HEK293 (cell line): ENCODE measurements around the gene STIM2.

Experiments
- CTCF ChIA-PET: fragments of 350-600 bp; formaldehyde crosslinking; extraction: SDS; loops from one replicate; lab custom pipeline; 2021; ENCODE audit warnings: antibody characterized with exemption; lab: Yijun Ruan, JAX
- POLR2A ChIA-PET: fragments of 300-600 bp; formaldehyde crosslinking; extraction: SDS; loops from one replicate; lab custom pipeline; 2020; ENCODE audit warnings: antibody characterized with exemption, inconsistent platforms; lab: Yijun Ruan, JAX
- H3K27ac ChIP-seq: fragments of 200-500 bp; sonication (Bioruptor generic); 2 replicates; pipeline ENCODE4 v1.5.1; 2014; ENCODE audit warnings: low read depth, low read length, control low read depth, inconsistent platforms; ENCODE audit errors: extremely low read depth
- H3K36me3 ChIP-seq, 2 experiments: fragments of 200-500 bp in 1 of 2; sonication (Bioruptor generic) in 1 of 2; 1 replicate in 1 of 2; 2 replicates in 1 of 2; pipeline ENCODE4 v1.5.1; 2014 to 2017; ENCODE audit warnings: inconsistent platforms in 2 of 2, low read length in 2 of 2; ENCODE audit not compliant: control insufficient read depth in 2 of 2, insufficient read depth in 1 of 2
- H3K4me1 ChIP-seq: fragments of 200-500 bp; sonication (Bioruptor generic); 2 replicates; pipeline ENCODE4 v1.5.1; 2014; ENCODE audit warnings: mild to moderate bottlenecking, low read length, inconsistent platforms; ENCODE audit not compliant: control insufficient read depth, insufficient read depth
- H3K4me3 ChIP-seq: 2 replicates; pipeline ENCODE4 v1.5.1; 2011; ENCODE audit warnings: low read depth, mild to moderate bottlenecking, control low read depth, low read length, moderate library complexity
- H3K9me3 ChIP-seq: fragments of 200-500 bp; sonication (Bioruptor generic); 2 replicates; pipeline ENCODE4 v1.5.1; 2014; ENCODE audit warnings: low read depth, low read length, inconsistent platforms; ENCODE audit not compliant: control insufficient read depth, insufficient read depth
- FEZF1 ChIP-seq: fragments of 450-650 bp; formaldehyde crosslinking; IDR thresholded peaks from 2 replicates; pipeline ENCODE4 v1.5.1; 2016; ENCODE audit warnings: missing biosample characterization, missing genetic modification characterization
- GLIS1 ChIP-seq: fragments of 450-650 bp; formaldehyde crosslinking; IDR thresholded peaks from 2 replicates; pipeline ENCODE4 v1.5.1; 2016; ENCODE audit warnings: missing biosample characterization, missing genetic modification characterization
- GLIS2 ChIP-seq: fragments of 450-650 bp; formaldehyde crosslinking; IDR thresholded peaks from 2 replicates; pipeline ENCODE4 v1.5.1; 2016; ENCODE audit warnings: missing biosample characterization, missing genetic modification characterization
- KLF9 ChIP-seq: fragments of 450-650 bp; formaldehyde crosslinking; IDR thresholded peaks from 2 replicates; pipeline ENCODE4 v1.5.1; 2016; ENCODE audit warnings: missing biosample characterization, missing genetic modification characterization, low read depth
- ZBTB1 ChIP-seq: fragments of 450-650 bp; formaldehyde crosslinking; IDR thresholded peaks from 2 replicates; pipeline ENCODE4 v1.5.1; 2016; ENCODE audit warnings: missing biosample characterization, missing genetic modification characterization
- ZBTB8A ChIP-seq: fragments of 450-650 bp; formaldehyde crosslinking; IDR thresholded peaks from 2 replicates; pipeline ENCODE4 v1.5.1; 2016; ENCODE audit warnings: missing biosample characterization, missing genetic modification characterization
- ZNF133 ChIP-seq: fragments of 450-650 bp; formaldehyde crosslinking; IDR thresholded peaks from 2 replicates; pipeline ENCODE4 v1.5.1; 2016; ENCODE audit warnings: missing biosample characterization, missing genetic modification characterization
- ZNF155 ChIP-seq: fragments of 450-650 bp; formaldehyde crosslinking; IDR thresholded peaks from 2 replicates; pipeline ENCODE4 v1.5.1; 2016; ENCODE audit warnings: missing biosample characterization, missing genetic modification characterization
- ZNF157 ChIP-seq: fragments of 450-650 bp; formaldehyde crosslinking; IDR thresholded peaks from 2 replicates; pipeline ENCODE4 v1.5.1; 2016; ENCODE audit warnings: missing biosample characterization, missing genetic modification characterization
- ZNF23 ChIP-seq: fragments of 450-650 bp; formaldehyde crosslinking; IDR thresholded peaks from 2 replicates; pipeline ENCODE4 v1.5.1; 2016; ENCODE audit warnings: missing biosample characterization, missing genetic modification characterization, borderline replicate concordance
- ZNF302 ChIP-seq: fragments of 450-650 bp; formaldehyde crosslinking; IDR thresholded peaks from 2 replicates; pipeline ENCODE4 v1.5.1; 2016; ENCODE audit warnings: missing biosample characterization, missing genetic modification characterization, low read depth
- ZNF335 ChIP-seq: fragments of 450-650 bp; formaldehyde crosslinking; conservative IDR thresholded peaks from 2 replicates; pipeline ENCODE4 v1.5.1; 2016; ENCODE audit warnings: missing biosample characterization, missing genetic modification characterization
- ZNF341 ChIP-seq: fragments of 450-650 bp; formaldehyde crosslinking; IDR thresholded peaks from 2 replicates; pipeline ENCODE4; 2016; ENCODE audit warnings: low read depth, missing biosample characterization, missing genetic modification characterization
- ZNF558 ChIP-seq: fragments of 450-650 bp; formaldehyde crosslinking; IDR thresholded peaks from 2 replicates; pipeline ENCODE4 v1.5.1; 2016; ENCODE audit warnings: missing biosample characterization, missing genetic modification characterization
- ZNF585B ChIP-seq: fragments of 450-650 bp; formaldehyde crosslinking; IDR thresholded peaks from 2 replicates; pipeline ENCODE4 v1.5.1; 2016; ENCODE audit warnings: missing biosample characterization, missing genetic modification characterization
- ZNF660 ChIP-seq: fragments of 450-650 bp; IDR thresholded peaks from 2 replicates; pipeline ENCODE4 v1.5.1; 2018; ENCODE audit warnings: missing biosample characterization, mild to moderate bottlenecking, missing genetic modification characterization
- ZNF707 ChIP-seq: fragments of 450-650 bp; formaldehyde crosslinking; IDR thresholded peaks from 2 replicates; pipeline ENCODE4 v1.5.1; 2016; ENCODE audit warnings: missing biosample characterization, missing genetic modification characterization
- ZNF76 ChIP-seq: fragments of 450-650 bp; formaldehyde crosslinking; IDR thresholded peaks from 2 replicates; pipeline ENCODE4; 2016; ENCODE audit warnings: low read depth, missing biosample characterization, missing genetic modification characterization, borderline replicate concordance
- ZNF830 ChIP-seq: fragments of 450-650 bp; IDR thresholded peaks from 2 replicates; pipeline ENCODE4 v1.5.0; 2018; ENCODE audit warnings: missing biosample characterization, missing genetic modification characterization, low read depth, mild to moderate bottlenecking, moderate library complexity
- ZXDB ChIP-seq: fragments of 450-650 bp; formaldehyde crosslinking; IDR thresholded peaks from 2 replicates; pipeline ENCODE4 v1.5.1; 2016; ENCODE audit warnings: missing biosample characterization, missing genetic modification characterization
- TF ChIP-seq, protein P1 (sequence below): fragments of 450-650 bp; formaldehyde crosslinking; IDR thresholded peaks from 2 replicates; pipeline ENCODE4 v1.5.1; 2016; ENCODE audit warnings: missing biosample characterization, missing genetic modification characterization, borderline replicate concordance
- TF ChIP-seq, protein P2 (sequence below): fragments of 450-650 bp; formaldehyde crosslinking; IDR thresholded peaks from 2 replicates; pipeline ENCODE4 v1.5.1; 2016; ENCODE audit warnings: missing biosample characterization, missing genetic modification characterization
- TF ChIP-seq, protein P3 (sequence below): fragments of 450-650 bp; formaldehyde crosslinking; IDR thresholded peaks from 2 replicates; pipeline ENCODE4 v1.5.1; 2017; ENCODE audit warnings: missing biosample characterization, missing genetic modification characterization

The STIM2 gene

DNA sequence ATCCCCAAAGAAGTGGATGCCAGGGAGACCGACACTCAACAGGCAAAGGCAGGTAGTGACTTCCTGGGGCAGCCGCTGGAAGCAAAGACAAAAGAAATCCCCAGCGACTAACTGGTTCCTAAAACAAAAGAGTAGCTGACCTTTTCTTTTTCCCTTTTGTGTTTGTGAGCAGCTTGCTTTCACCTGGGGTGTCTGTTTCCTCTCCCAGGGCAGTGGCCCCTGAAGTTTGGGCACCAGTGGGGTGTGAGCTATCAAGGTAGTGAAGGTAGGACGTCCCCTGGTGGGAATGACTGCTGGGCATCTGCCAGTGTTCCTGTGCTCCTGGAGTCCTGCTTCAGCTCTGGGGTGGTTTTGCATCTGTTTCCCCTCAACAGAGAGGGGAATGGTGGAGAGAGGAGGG lies 41.6 kb upstream of the STIM2 start (continued):
- TF ChIP-seq, protein P1, sequence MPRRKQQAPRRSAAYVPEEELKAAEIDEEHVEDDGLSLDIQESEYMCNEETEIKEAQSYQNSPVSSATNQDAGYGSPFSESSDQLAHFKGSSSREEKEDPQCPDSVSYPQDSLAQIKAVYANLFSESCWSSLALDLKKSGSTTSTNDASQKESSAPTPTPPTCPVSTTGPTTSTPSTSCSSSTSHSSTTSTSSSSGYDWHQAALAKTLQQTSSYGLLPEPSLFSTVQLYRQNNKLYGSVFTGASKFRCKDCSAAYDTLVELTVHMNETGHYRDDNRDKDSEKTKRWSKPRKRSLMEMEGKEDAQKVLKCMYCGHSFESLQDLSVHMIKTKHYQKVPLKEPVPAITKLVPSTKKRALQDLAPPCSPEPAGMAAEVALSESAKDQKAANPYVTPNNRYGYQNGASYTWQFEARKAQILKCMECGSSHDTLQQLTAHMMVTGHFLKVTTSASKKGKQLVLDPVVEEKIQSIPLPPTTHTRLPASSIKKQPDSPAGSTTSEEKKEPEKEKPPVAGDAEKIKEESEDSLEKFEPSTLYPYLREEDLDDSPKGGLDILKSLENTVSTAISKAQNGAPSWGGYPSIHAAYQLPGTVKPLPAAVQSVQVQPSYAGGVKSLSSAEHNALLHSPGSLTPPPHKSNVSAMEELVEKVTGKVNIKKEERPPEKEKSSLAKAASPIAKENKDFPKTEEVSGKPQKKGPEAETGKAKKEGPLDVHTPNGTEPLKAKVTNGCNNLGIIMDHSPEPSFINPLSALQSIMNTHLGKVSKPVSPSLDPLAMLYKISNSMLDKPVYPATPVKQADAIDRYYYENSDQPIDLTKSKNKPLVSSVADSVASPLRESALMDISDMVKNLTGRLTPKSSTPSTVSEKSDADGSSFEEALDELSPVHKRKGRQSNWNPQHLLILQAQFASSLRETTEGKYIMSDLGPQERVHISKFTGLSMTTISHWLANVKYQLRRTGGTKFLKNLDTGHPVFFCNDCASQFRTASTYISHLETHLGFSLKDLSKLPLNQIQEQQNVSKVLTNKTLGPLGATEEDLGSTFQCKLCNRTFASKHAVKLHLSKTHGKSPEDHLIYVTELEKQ: no peak
- TF ChIP-seq ZNF23 (no peak), ZNF585B (tag by site-specific recombination) (no peak), ZNF335 (tag by site-specific recombination) (no peak), ZBTB8A (tag by site-specific recombination) (no peak), FEZF1 (tag by site-specific recombination) (no peak), ZNF76 (tag by site-specific recombination) (no peak), ZNF133 (tag by site-specific recombination) (no peak), ZNF157 (tag by site-specific recombination) (no peak)

DNA sequence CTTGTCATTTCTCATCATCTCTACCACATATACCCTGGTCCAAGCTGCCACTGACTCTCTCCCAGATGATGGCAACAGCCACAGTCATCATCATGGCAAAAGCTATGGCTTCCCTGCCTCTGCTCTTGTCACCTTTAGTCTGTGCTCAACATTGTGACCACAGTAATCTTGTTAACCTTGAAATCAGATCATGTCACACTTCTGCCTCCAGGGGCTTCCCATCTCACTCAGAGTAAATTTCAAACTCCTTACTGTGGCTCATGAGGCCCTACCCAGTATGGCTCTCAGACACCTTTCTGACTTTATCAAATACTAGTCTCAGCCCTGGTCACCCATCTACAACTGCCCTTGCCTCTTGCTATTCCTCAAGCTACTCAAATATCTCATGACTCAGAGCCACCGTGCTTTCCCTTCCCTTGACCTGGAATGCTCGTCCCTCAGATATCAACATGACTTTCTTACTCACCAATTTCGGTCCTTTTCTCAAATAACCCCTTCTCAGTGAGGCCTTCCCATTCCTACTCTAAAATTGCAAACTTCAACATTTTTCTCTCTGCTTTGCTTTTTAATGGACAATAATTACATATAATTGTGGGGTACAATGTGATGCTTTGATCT lies 41.1 kb upstream of the STIM2 start:
- POLR2A ChIA-PET: no interaction called here
- Histone ChIP-seq H3K9me3 (no peaks in the 10 kb centered on the region), H3K36me3 (no peaks in the 10 kb centered on the region), H3K27ac (no peak overlapping the region), H3K4me3 (no peak overlapping the region), H3K4me1 (no peaks in the 10 kb centered on the region)
- CTCF ChIA-PET: interaction anchor here (0.6 kb wide), 1 partner anchor 871 kb away, joined by 4 read pairs; no protein-coding TSS in a partner anchor
- TF ChIP-seq ZXDB (tag by site-specific recombination): no peak
- no peak for TF ChIP-seq ZNF830 (tag by site-specific recombination)
- TF ChIP-seq ZNF302: no peak
- TF ChIP-seq, protein P2, sequence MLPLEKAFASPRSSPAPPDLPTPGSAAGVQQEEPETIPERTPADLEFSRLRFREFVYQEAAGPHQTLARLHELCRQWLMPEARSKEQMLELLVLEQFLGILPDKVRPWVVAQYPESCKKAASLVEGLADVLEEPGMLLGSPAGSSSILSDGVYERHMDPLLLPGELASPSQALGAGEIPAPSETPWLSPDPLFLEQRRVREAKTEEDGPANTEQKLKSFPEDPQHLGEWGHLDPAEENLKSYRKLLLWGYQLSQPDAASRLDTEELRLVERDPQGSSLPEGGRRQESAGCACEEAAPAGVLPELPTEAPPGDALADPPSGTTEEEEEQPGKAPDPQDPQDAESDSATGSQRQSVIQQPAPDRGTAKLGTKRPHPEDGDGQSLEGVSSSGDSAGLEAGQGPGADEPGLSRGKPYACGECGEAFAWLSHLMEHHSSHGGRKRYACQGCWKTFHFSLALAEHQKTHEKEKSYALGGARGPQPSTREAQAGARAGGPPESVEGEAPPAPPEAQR (tag by site-specific recombination): no peak
- no peak for TF ChIP-seq ZNF558
- TF ChIP-seq ZNF660: no peak
- no peak for TF ChIP-seq ZBTB1
- no peak for TF ChIP-seq ZNF155
- TF ChIP-seq GLIS1 (tag by site-specific recombination): no peak
- no peak for TF ChIP-seq ZNF133 (tag by site-specific recombination)
- no peak for TF ChIP-seq ZNF341 (tag by site-specific recombination)
- TF ChIP-seq, protein P3, sequence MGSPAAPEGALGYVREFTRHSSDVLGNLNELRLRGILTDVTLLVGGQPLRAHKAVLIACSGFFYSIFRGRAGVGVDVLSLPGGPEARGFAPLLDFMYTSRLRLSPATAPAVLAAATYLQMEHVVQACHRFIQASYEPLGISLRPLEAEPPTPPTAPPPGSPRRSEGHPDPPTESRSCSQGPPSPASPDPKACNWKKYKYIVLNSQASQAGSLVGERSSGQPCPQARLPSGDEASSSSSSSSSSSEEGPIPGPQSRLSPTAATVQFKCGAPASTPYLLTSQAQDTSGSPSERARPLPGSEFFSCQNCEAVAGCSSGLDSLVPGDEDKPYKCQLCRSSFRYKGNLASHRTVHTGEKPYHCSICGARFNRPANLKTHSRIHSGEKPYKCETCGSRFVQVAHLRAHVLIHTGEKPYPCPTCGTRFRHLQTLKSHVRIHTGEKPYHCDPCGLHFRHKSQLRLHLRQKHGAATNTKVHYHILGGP (tag by site-specific recombination): no peak
- TF ChIP-seq ZNF707 (tag by site-specific recombination): no peak
- TF ChIP-seq GLIS2 (tag by site-specific recombination): no peak
- TF ChIP-seq KLF9 (tag by site-specific recombination): no peak
